DOHH2 (cell line): ENCODE data around the gene DBX1.

Experiments used
- H3F3A ChIP-seq: fragments of 200-600 bp; sonication (generic), shearing (Covaris generic); 2 replicates; pipeline ENCODE4 v1.6.0; 2016; ENCODE audit warnings: antibody characterized with exemption, mild to moderate bottlenecking; ENCODE audit not compliant: control insufficient read depth, insufficient read depth
- H3K27ac ChIP-seq: fragments of 200-600 bp; sonication (generic); 2 replicates; pipeline ENCODE4 v1.5.1; 2014; ENCODE audit warnings: low read depth, mild to moderate bottlenecking, low read length, moderate library complexity
- H3K27me3 ChIP-seq: fragments of 200-600 bp; sonication (generic); 2 replicates; pipeline ENCODE4 v1.6.1; 2014; ENCODE audit warnings: mild to moderate bottlenecking, low read length, mixed read lengths; ENCODE audit not compliant: control insufficient read depth
- H3K36me3 ChIP-seq: fragments of 200-600 bp; sonication (generic); 2 replicates; pipeline ENCODE4 v1.6.1; 2014; ENCODE audit warnings: mild to moderate bottlenecking, low read length, moderate library complexity, mixed read lengths; ENCODE audit not compliant: control insufficient read depth
- H3K4me1 ChIP-seq: fragments of 200-600 bp; sonication (generic); 2 replicates; pipeline ENCODE4 v1.6.1; 2014; ENCODE audit warnings: mild to moderate bottlenecking, low read length, mixed read lengths; ENCODE audit not compliant: control insufficient read depth
- H3K4me2 ChIP-seq: fragments of 200-600 bp; sonication (generic); 2 replicates; pipeline ENCODE4 v1.6.0; 2014; ENCODE audit warnings: mild to moderate bottlenecking, low read length, moderate library complexity
- H3K4me3 ChIP-seq: fragments of 200-600 bp; sonication (generic); 2 replicates; pipeline ENCODE4 v1.5.1; 2014; ENCODE audit warnings: mild to moderate bottlenecking, low read length, mixed read lengths
- H3K79me2 ChIP-seq: fragments of 200-600 bp; sonication (generic); 2 replicates; pipeline ENCODE4 v1.6.1; 2014; ENCODE audit warnings: mild to moderate bottlenecking, low read length, mixed read lengths; ENCODE audit not compliant: control insufficient read depth
- H3K9me2 ChIP-seq: fragments of 200-600 bp; sonication (generic); replicated peaks from 2 replicates; pipeline ENCODE4 v1.6.1; 2014; ENCODE audit warnings: mild to moderate bottlenecking, low read length, mixed read lengths; ENCODE audit not compliant: control insufficient read depth
- H3K9me3 ChIP-seq: fragments of 200-600 bp; sonication (generic); 2 replicates; pipeline ENCODE4 v1.6.1; 2014; ENCODE audit warnings: antibody characterized with exemption, low read length, mixed read lengths; ENCODE audit not compliant: control insufficient read depth, insufficient read depth
- H4K20me1 ChIP-seq: fragments of 200-600 bp; sonication (generic); 2 replicates; pipeline ENCODE4 v1.6.0; 2014; ENCODE audit warnings: low read depth, mild to moderate bottlenecking, antibody characterized with exemption, low read length, moderate library complexity; ENCODE audit not compliant: control insufficient read depth, insufficient read depth
- EZH2phosphoT487 ChIP-seq: fragments of 200-600 bp; sonication (generic); IDR thresholded peaks from 2 replicates; pipeline ENCODE4 v1.6.1; 2017; ENCODE audit warnings: borderline replicate concordance, mild to moderate bottlenecking, antibody characterized with exemption, low read length, moderate library complexity, mixed read lengths
- TF ChIP-seq, protein P1 (sequence below): fragments of 200-600 bp; sonication (generic); IDR thresholded peaks from one replicate; pipeline ENCODE4 v1.5.1; 2014; ENCODE audit warnings: antibody characterized with exemption, mild to moderate bottlenecking, low read depth, low read length; ENCODE audit not compliant: poor library complexity, severe bottlenecking

DBX1 gene

DNA sequence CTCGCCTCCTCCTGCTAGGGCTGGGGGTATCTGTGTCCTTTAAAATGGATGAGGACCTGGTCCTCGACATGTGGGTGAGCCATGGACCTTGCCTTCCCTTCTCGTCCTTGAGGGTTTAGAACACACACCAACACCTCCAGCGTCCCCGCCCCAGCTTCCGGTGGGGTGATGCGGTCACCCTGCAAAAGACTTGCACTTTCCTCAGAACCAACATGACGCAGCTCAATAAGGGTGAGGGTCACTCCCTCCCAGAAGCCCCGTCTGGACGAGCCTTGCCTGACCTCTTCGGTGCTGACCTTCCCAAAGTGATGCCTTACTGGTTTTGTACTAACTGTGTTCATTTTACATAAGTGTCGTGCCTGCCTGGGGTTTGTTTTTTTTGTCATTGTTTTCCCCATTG is 41.0 kb downstream of the DBX1 start:
- H3K36me3 ChIP-seq, result no peaks in the 10 kb centered on the region
- no peak overlapping the region for H3K27ac ChIP-seq
- TF ChIP-seq, protein P1, sequence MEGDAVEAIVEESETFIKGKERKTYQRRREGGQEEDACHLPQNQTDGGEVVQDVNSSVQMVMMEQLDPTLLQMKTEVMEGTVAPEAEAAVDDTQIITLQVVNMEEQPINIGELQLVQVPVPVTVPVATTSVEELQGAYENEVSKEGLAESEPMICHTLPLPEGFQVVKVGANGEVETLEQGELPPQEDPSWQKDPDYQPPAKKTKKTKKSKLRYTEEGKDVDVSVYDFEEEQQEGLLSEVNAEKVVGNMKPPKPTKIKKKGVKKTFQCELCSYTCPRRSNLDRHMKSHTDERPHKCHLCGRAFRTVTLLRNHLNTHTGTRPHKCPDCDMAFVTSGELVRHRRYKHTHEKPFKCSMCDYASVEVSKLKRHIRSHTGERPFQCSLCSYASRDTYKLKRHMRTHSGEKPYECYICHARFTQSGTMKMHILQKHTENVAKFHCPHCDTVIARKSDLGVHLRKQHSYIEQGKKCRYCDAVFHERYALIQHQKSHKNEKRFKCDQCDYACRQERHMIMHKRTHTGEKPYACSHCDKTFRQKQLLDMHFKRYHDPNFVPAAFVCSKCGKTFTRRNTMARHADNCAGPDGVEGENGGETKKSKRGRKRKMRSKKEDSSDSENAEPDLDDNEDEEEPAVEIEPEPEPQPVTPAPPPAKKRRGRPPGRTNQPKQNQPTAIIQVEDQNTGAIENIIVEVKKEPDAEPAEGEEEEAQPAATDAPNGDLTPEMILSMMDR, result no peak
- no peak for TF ChIP-seq EZH2phosphoT487
- no peaks in the 10 kb centered on the region for H3F3A ChIP-seq
- no peaks in the 10 kb centered on the region for H3K4me1 ChIP-seq
- H3K9me2 ChIP-seq, result no peaks in the 10 kb centered on the region
- H3K27me3 ChIP-seq, result peaks cover 2% of the 10 kb centered on the region; the same call in 1 of the 2 replicates
- H3K4me3 ChIP-seq, result no peak overlapping the region
- H3K79me2 ChIP-seq, result no peaks in the 10 kb centered on the region
- H3K9me3 ChIP-seq, result no peaks in the 10 kb centered on the region
- H3K4me2 ChIP-seq, result no peak overlapping the region
- no peaks in the 10 kb centered on the region for H4K20me1 ChIP-seq

DNA sequence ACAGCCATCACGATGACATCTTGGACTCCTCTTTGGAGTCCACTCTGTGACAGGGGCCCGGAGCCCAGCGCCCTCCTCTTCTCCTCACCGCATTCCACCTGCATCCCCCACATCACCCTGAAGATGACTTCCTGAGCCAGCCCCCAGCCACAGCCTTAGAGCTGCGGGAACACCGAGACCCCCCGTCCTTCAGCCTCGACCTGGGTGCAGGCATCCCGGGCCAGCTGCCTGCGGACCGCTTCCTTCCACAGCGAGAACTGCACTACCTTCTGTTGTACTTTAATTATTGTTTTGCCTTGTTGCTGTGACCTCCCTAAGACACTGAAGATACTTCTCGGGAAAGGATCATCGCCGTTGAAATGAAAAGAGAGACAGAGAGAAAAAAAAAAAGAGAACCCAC is 42.1 kb downstream of the DBX1 start:
- Histone ChIP-seq H3K4me2 (no peak overlapping the region), H3K4me1 (no peaks in the 10 kb centered on the region), H3K4me3 (no peak overlapping the region), H3F3A (no peaks in the 10 kb centered on the region), H3K9me2 (no peaks in the 10 kb centered on the region), H4K20me1 (no peaks in the 10 kb centered on the region), H3K27ac (no peak overlapping the region), H3K27me3 (peaks cover 2% of the 10 kb centered on the region; the same call in 1 of the 2 replicates), H3K79me2 (no peaks in the 10 kb centered on the region), H3K9me3 (no peaks in the 10 kb centered on the region), H3K36me3 (no peaks in the 10 kb centered on the region)
- TF ChIP-seq, protein P1, result no peak
- no peak for TF ChIP-seq EZH2phosphoT487

DNA sequence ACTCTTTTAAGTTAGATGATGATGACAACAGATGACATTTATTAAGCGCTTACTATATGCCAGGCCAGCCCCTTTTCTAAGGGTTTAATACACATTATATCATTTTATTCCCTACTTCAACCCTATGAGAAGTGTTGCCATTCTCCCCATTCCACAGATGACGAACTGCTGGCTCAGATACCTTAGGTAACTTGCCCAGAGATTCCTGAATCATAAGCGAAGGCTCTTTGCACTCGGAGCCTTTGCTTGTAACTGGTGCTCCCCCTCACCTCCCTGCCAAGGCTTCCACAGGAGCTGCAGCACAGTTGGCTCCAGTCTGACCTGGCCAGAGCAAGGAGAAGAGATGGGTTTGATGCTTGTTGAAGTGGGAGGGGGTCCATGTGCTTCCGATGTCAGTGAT is 43.0 kb downstream of the DBX1 start:
- Histone ChIP-seq H4K20me1 (no peaks in the 10 kb centered on the region), H3K79me2 (no peaks in the 10 kb centered on the region), H3K4me3 (no peak overlapping the region), H3K9me2 (no peaks in the 10 kb centered on the region), H3K4me1 (no peaks in the 10 kb centered on the region), H3K27ac (no peak overlapping the region), H3F3A (no peaks in the 10 kb centered on the region), H3K9me3 (no peaks in the 10 kb centered on the region), H3K27me3 (peaks cover 2% of the 10 kb centered on the region; the same call in 1 of the 2 replicates), H3K4me2 (no peak overlapping the region), H3K36me3 (no peaks in the 10 kb centered on the region)
- no peak for TF ChIP-seq EZH2phosphoT487
- TF ChIP-seq, protein P1, result no peak
